Activated CD4-positive, alpha-beta T cell treated with anti-CD3 and anti-CD28 coated beads for 1 hour (primary cell): Measurements from ENCODE around the gene MT1G.
A peak's percentile ranks its signal among the peaks of the same experiment; 100 is the strongest.
"Not testable (repeated sequence)": the region's sequence is repeated elsewhere in the genome, so short reads cannot be mapped to it uniquely, and the experiment has no call there.

ENCODE experiments used
- DNase-seq: peaks from one replicate; pipeline ENCODE4 v3.0.0-alpha.2; 2020

The MT1G gene

DNA sequence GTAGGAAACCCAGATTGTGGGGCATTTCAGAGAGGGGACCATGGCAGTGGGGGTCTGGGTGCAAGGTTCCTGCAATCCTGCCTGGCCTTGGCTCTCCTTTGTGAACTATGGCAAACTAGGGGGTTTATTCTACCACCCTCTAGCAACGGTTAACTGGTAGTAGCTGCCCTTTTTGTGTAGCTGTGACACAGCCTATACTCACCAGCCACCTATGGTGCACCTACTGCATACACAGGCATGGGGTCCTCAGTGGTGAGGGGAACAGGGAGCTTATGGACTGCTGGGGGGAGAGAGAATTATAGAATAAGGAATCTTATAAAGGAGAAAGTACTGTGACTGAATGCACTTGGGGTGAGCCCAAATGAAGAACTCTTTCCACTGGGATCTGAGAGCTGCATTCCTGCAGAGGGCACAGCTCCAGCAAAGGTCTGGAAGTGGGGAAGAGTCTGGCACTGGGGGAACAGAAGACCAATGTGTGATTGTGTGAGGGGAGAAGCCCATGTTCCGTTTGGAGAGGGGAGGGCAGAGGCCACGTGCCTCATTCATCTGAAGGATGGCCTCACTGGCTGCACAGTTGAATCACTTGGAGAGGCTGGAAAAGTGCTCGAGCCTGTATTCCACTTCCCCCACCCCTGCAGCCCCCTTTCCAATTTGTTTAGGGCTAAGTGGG, 16.5 kb upstream of the MT1G start:
- no peak for DNase-seq

DNA sequence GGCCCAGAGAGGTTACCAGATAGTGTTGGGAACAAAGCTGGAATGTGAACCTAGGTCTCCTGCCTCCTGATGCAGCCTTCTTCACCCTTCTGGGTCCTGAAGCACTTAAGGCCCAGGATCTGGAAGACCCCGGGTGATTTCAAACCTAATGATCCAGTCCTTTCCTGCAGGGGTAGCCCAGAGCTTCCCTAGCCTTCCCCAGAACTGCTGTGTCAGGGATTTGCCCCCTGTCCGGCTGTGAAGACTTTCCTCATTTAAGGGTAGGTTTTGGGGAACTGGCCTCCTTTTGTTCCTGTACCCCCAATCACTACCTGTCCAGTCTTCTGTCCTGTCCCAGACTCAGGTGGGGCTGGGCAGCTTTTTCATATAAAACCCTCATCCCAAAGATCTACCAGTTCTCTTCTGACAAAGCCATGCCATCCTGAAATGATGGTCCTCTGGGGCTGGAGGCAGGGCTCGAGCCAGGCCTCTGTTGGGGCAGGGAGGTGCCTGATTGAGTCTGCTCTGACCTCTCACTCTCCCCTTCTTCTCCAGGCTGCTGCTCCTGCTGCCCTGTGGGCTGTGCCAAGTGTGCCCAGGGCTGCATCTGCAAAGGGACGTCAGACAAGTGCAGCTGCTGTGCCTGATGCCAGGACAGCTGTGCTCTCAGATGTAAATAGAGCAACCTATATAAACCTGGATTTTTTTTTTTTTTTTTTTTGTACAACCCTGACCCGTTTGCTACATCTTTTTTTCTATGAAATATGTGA, 15.7 kb upstream of the MT1G start:
- no peak for DNase-seq

DNA sequence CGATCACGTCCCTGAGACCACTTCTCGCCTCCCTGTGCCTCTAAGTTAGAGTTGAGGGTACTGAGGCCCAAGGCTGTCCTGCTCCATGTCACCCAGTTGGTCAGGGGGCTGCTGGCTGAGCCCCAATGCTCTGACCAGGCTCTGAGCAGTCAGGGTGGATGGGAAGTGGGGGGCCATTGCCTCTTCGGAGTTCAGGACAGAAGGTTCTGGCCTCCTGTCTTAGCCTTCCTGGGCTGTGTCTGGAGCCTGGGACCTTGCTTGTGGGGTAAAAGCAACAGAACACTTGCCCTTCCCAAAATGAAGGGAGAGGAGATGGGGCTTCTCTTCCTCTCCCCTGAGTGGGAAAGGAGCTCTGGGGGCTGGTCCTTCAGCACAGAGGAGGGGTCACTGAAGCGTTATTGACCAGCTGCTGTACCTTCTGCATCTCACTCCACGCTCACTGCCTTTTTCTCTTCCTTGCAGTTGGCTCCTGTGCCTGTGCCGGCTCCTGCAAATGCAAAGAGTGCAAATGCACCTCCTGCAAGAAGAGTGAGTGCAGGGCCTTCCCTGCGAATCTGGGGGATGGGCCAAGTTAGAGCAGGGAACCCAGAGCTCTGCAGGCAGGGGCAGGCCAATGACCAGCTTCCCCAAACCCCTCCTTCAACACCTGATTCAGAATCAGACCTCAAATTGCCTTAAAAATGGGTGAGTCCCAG, 15.0 kb upstream of the MT1G start:
- DNase-seq, result no peak

DNA sequence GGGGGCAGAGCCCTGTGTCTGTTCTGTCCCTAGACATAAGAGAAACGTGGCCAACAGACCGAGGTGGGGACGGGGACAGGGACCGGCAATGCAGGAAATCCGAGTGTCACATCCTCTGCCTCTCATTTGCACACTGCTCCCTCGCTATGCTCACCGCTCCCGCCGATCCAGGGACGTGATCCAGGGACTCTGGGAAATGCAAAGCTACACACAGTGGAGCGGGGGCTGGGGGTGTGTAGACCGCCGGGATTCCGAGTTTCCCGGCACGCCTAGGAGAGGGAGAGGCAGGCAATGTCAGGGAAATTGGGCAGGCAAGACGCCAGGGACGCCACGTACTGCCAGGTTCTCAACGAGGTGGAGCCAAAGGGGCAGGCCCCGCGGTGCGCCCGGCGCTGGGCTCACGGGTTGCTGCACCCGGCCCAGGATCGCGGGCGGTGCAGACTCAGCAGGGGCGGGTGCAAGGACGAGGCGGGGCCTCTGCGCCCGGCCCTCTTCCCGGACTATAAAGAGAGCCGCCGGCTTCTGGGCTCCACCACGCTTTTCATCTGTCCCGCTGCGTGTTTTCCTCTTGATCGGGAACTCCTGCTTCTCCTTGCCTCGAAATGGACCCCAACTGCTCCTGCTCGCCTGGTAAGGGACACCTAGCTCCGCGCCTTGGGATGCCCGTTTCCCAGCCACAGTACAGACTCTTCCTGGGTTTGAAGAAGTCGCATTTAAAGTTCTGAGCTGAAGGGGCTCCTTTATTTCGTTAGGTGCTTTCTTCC, 14.3 kb upstream of the MT1G start, which contains the start of gene MT1X:
TSS of gene MT1X (plus strand) at position 532 of the 764 bp plus-strand sequence. CDS start at position 603, 71 bp downstream.
- DNase-seq, result peak; percentile 85

DNA sequence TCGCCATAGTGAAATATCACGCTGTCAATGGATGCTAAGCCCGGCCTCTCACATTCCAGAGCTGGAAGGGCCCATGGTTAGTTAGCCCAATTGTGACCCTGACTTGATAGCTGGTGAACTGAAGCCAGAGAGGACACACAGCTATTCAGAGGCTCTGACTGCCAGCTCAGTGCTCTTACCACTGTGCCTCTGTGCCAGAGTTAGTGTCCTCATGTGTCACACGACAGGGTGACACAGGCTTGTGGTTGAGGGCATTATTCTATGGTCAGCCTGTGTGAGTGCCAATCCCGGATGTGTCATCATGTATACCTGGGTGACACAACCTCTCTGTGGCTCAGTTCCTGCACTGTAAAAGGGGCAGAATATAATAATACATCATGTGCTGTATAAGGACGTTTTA, 12.0 kb upstream of the MT1G start:
- no peak for DNase-seq

DNA sequence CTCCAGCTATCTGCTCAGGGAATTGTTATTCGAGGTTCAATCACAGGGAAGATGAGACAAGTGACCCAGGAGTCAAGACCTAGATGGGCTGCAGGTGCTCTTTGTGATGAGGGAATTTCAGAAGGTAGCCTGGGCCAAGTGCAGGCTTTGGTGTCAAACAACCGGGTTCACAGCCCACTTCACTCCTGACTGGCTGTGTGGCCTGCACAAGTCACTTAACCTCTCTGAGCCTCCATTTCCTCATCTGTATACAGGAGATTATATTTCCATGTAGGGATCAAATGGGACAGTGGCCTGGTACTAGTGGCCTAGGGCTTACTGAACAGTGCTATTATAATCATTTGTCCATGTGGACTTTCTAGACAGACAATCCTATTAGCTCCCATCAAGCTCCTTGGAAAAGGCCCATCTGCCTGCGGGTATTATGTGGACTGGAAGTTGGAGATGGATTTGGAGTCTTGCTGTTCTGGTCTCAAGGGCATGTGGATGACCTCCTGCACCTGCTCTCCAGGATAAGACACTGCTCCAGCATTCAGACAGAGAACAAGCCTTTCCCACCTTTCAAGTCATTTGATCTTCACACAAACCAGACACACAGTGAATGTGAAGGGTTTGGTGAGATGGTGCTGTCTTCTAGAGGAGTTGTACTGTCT, 11.3 kb upstream of the MT1G start:
- no peak for DNase-seq

DNA sequence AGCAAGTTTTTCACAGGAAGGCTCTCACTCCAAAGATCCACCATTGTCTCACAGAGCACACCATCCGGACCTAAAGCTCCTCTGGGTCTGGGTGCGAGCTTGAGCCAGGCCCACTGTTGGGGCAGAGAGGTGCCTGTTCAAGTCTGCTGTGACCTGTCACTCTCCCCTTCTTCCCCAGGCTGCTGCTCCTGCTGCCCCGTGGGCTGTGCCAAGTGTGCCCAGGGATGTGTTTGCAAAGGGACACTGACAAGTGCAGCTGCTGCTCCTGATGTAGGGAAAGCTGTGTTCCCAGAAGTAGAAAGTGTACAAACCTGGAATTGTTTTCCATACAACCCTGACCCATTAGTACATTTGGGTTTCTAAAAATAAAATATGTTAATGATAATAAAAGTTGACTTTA, 9.6 kb upstream of the MT1G start:
- no peak for DNase-seq

- peak; percentile 16 for DNase-seq
Observed at GRCh38 chr16:56675685-56676210, 7.9 kb upstream of the MT1G start.

DNA sequence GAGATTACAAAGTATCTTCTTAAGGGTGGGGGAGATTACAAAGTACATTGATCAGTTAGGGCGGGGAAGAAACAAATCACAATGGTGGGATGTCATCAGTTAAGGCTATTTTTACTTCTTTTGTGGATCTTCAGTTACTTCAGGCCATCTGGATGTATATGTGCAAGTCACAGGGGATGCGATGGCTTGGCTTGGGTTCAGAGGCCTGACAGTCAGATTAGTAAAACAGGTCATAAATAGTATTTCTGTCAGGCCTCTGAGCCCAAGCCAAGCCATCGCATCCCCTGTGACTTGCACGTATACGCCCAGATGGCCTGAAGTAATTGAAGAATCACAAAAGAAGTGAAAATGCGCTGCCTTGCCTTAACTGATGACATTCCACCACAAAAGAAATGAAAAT, 6.7 kb upstream of the MT1G start:
- not testable (repeated sequence) for DNase-seq

DNA sequence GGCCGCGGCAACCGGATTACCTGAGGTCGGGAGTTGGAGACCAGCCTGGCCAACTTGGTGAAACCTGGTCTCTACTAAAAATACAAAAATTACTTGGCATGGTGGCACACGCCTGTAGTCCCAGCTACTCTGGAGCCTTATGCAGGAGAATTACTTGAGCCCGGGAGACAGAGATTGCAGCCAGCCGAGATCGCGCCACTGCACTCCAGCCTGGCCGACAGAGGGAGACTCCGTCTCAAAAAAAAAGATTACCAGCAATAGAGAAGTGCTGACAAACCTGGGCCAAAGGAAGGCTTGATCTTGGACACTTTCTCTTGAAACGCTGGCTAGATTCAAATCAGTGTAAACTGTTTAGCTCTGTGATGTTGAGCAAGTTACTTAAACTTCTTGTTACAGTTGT, 6.1 kb upstream of the MT1G start:
- no peak for DNase-seq

GRCh38 chr16:56672761-56673536, 5.1 kb upstream of the MT1G start:
- no peak for DNase-seq

GRCh38 chr16:56672171-56672570, 4.3 kb upstream of the MT1G start:
- not testable (repeated sequence) for DNase-seq

GRCh38 chr16:56671691-56672090, 3.8 kb upstream of the MT1G start:
- DNase-seq, result not testable (repeated sequence)

- DNase-seq, result no peak
Observed at GRCh38 chr16:56670620-56670934, 2.7 kb upstream of the MT1G start.

DNA sequence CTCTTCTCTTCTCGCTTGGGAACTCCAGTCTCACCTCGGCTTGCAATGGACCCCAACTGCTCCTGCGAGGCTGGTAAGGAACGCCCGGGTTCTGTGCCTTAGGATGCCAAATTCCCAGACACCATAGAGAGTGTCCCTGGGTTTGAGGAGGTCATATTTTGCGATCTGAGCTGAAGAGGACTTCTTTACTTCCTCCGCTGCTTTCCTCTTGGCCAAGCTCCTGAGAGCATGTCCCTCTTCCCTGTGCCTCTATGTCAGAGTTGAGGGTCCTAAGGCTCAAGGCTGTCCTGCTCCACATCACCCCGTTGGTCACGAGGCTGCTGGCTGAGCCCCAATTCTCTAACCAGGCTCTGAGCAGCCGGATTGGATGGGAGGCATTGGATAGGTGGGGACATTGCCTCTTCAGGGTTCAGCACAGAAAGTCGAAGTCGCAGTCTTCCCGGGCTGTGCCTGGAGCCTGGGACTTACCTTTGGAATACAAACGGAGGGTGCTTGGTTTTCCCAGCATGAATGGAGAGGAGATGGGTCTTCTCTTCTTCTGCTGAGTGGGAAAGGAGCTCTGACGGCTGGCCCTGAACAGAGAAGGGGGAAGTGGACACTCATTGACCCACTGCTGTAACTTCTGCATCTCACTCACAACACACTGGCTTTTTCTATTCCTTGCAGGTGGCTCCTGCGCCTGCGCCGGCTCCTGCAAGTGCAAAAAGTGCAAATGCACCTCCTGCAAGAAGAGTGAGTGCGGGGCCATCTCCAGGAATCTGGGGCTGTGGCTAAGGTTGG, 2.2 kb upstream of the MT1G start:
- DNase-seq, result no peak

DNA sequence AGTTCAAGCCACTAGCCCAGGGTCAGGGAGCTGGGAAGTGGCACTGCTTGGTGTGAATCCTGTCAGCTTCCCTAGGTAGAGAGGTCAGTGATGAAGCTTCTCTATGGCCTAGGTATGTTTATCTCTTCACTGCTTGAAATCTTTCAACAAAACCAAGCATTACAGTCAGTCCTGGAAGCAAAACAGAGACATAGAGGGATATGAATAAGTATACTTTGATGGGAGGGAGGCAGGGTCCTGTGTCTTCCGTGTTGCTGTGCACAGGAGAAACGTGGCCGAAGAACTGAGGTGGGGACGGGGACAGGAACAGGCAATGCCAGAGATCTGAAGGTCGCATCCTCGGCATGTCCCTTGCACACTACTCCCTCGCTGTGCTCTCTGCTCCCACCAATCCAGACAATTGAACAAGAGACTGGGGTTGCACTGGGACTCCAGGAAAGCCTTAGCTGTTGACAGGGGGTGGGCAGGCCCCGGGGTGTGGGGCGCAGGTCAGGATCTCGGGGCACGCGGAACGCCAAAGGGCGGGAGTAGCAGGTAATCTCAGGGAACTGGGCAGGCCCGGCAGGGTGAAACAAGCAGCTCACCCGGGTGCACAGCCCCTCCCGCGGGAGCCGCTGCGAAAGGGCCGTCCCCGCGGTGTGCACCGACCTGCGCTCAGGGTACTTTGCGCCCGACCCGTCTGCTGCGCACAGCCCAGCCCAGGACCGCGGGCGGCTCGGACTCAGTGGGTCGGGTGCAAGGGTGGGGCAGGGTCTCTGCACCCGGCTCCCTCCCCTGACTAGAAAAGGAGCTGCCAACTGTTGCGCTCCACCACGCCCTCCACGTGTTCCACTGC, 1.4 kb upstream of the MT1G start, which contains the start of gene MT1H:
TSS of gene MT1H (plus strand) at position 810 of the 835 bp plus-strand sequence. CDS start 71 bp downstream, outside the sequence.
- no peak for DNase-seq

DNA sequence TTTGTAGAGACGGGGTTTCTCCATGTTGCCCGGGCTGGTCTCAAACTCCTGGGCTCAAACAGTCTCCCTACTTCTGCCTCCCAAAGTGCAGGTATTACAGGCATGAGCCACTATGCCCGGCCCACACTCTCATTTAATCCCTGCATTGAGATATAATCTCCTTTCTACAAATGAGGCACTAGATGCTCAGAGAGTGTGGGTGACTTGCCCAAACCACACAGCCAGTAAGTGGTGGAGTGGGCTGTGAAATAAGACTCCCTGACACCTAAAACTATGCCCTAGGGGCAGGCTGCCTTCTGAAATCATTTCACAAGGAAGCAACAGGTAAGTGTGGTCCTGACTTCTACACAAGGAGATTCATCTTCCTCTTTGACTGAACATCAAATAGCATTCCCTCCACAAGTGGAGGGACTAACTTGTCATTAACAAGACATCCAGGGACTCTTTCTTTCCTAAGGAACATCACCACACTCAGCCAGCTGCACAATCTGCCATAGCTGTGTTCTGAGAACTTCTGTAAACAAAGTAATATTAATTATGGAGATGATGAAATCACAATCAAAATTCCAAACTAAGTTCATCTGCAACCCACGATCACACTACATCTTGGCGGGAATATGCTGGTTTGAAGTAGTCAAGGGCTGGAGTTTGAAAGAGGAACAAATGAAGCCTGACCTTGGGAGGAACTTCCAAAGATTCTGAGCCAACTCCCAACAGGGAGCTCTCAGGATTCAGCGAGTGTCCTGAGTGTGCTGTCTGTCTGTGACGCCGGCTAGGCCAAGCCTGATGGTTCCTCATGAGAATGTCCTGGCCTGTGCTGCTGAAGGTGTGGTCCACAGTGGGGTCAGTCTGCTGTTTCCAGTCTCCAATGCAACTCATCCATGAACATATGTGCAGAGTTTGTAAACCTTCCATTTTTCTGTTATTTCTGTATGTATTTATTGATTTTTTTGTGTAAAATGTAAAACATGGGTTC, 2.3 kb downstream of the MT1G start:
- DNase-seq, result not testable (repeated sequence)

- DNase-seq, result no peak
Observed at GRCh38 chr16:56664506-56664905, 3.4 kb downstream of the MT1G start.
